Keratinocyte (primary cell): ENCODE data around the gene SLC34A3. TPM values are rescaled to one million over a fixed set of nuclear protein-coding genes. Genes with fewer than 3 reads are reported as not detected.

Experiments
- DNase-seq: peaks from one replicate; pipeline ENCODE4 v3.0.0-alpha.2; 2011; ENCODE audit warnings: low read depth, missing footprints, low spot score
- FAIRE-seq: peaks from 2 replicates; lab custom pipeline; 2011; peaks lifted over from hg19 to GRCh38; lab: Jason Lieb, UNC
- H2AFZ ChIP-seq: 2 replicates; pipeline ENCODE4 v1.6.0; 2012; ENCODE audit warnings: low read length, control low read depth, inconsistent platforms; ENCODE audit not compliant: control insufficient read depth
- H3K27ac ChIP-seq: 2 replicates; pipeline ENCODE4 v1.5.1; 2011; ENCODE audit warnings: low read length; ENCODE audit not compliant: control insufficient read depth, insufficient read depth
- H3K27me3 ChIP-seq: 3 replicates; pipeline ENCODE4 v1.6.0; 2011; ENCODE audit warnings: low read length; ENCODE audit not compliant: control insufficient read depth, insufficient read depth; ENCODE audit errors: extremely low read depth
- H3K36me3 ChIP-seq, 2 experiments: 2 replicates in 1 of 2; 3 replicates in 1 of 2; pipeline ENCODE4 v1.5.1; 2011; ENCODE audit warnings: low read length in 2 of 2, mild to moderate bottlenecking in 1 of 2; ENCODE audit not compliant: control insufficient read depth in 2 of 2, insufficient read depth in 2 of 2; ENCODE audit errors: extremely low read depth in 1 of 2
- H3K4me1 ChIP-seq: 3 replicates; pipeline ENCODE4 v1.5.1; 2011; ENCODE audit warnings: low read length; ENCODE audit not compliant: control insufficient read depth, insufficient read depth; ENCODE audit errors: extremely low read depth
- H3K4me2 ChIP-seq: 3 replicates; pipeline ENCODE4 v1.6.0; 2011; ENCODE audit warnings: low read depth, low read length; ENCODE audit not compliant: control insufficient read depth, insufficient read depth; ENCODE audit errors: extremely low read depth
- H3K4me3 ChIP-seq, 3 experiments: fragments of 200-600 bp in 1 of 3; sonication (generic) in 1 of 3; 2 replicates in 2 of 3; 3 replicates in 1 of 3; pipeline ENCODE4 v1.5.1; 2011 to 2016; ENCODE audit warnings: low read length in 3 of 3, mild to moderate bottlenecking in 3 of 3, control low read depth in 2 of 3, inconsistent platforms in 1 of 3, low read depth in 1 of 3, mixed read lengths in 1 of 3, mixed run types in 1 of 3, moderate library complexity in 1 of 3; ENCODE audit not compliant: control insufficient read depth in 2 of 3, insufficient read depth in 2 of 3; ENCODE audit errors: extremely low read depth in 1 of 3
- H3K79me2 ChIP-seq: 2 replicates; pipeline ENCODE4 v1.6.0; 2012; ENCODE audit warnings: low read length; ENCODE audit not compliant: control insufficient read depth, insufficient read depth
- H3K9ac ChIP-seq: 3 replicates; pipeline ENCODE4 v1.6.0; 2011; ENCODE audit warnings: low read length; ENCODE audit not compliant: control insufficient read depth, insufficient read depth; ENCODE audit errors: extremely low read depth
- H3K9me1 ChIP-seq: 3 replicates; pipeline ENCODE4 v1.6.0; 2011; ENCODE audit warnings: low read length; ENCODE audit not compliant: control insufficient read depth, insufficient read depth; ENCODE audit errors: extremely low read depth
- H3K9me3 ChIP-seq: 2 replicates; pipeline ENCODE4 v1.5.1; 2012; ENCODE audit warnings: low read depth, low read length; ENCODE audit not compliant: control insufficient read depth
- H4K20me1 ChIP-seq: 3 replicates; pipeline ENCODE4 v1.6.0; 2011; ENCODE audit warnings: low read length; ENCODE audit not compliant: control insufficient read depth, insufficient read depth; ENCODE audit errors: extremely low read depth
- CTCF ChIP-seq, 3 experiments: IDR thresholded peaks in 1 of 3; conservative IDR thresholded peaks in 1 of 3; optimal IDR thresholded peaks in 1 of 3; 2 replicates in 2 of 3; 3 replicates in 1 of 3; pipeline versions ENCODE3 to v1.5.1; 2011; ENCODE audit warnings: low read length in 3 of 3, mild to moderate bottlenecking in 3 of 3, moderate library complexity in 2 of 3, control low read depth in 1 of 3, inconsistent platforms in 1 of 3; ENCODE audit not compliant: insufficient read depth in 2 of 3; ENCODE audit errors: extremely low read depth in 1 of 3
- EZH2 ChIP-seq: IDR thresholded peaks from one replicate; pipeline ENCODE4 v1.6.1; 2012; ENCODE audit warnings: inconsistent platforms, mild to moderate bottlenecking, low read length, moderate library complexity
- dilution Hi-C: fragments of 300-500 bp; cut with MboI; formaldehyde crosslinking; loops from one replicate; pipeline ENCODE4 v1.7.0; 2020; ENCODE audit warnings: low sequenced_read_pairs; ENCODE audit not compliant: extremely low pct_ligation_motif_present
- polyA plus RNA-seq, 5 experiments: library from polyadenylated mRNA; depleted of rRNA in 3 of 5; stranded (reverse) in 3 of 5; stranded (forward) in 1 of 5; unstranded in 1 of 5; fragments of >200 nt; gene quantifications; 1 replicate in 1 of 5; 2 replicates in 3 of 5; 3 replicates in 1 of 5; pipeline versions ENCODE4 v1.2.1 to v1.2.3, GENCODE V29; 2011 to 2012; ENCODE audit warnings: missing spikeins in 2 of 5, low read depth in 1 of 5, low replicate concordance in 1 of 5

Gene SLC34A3
- polyA plus RNA-seq, 1 donor (not counting 4 experiments of a cell fraction or from before 2014, with no cell fraction given): not detected

- dilution Hi-C loops: no loop called here
- Histone ChIP-seq H3K79me2 (peaks cover 24% of the 10 kb centered on the region), H3K9ac (no peak overlapping the region)
Measured at GRCh38 chr9:137245450-137246421, 15.0 kb downstream of the SLC34A3 start.

GRCh38 chr9:137247135-137247915 lies 16.6 kb downstream of the SLC34A3 start:
- peaks cover 30% of the 10 kb centered on the region for H3K4me1 ChIP-seq
- no peak overlapping the region for H3K27ac ChIP-seq
- no peak for TF ChIP-seq CTCF (optimal IDR thresholded peaks at IDR 0.05 in 1 of 3, IDR thresholded peaks at IDR 0.05 in 1 of 3, conservative IDR thresholded peaks at IDR 0.05 in 1 of 3; ENCODE audit: extremely low read depth in 1 of 3, insufficient read depth in 2 of 3, low read length in 3 of 3)
- no peak for TF ChIP-seq EZH2
- no peaks in the 10 kb centered on the region for H3K9me3 ChIP-seq
- DNase-seq (no peak), FAIRE-seq (no peak)
- H3K27me3 ChIP-seq: no peaks in the 10 kb centered on the region
- H3K9me1 ChIP-seq: peaks cover 3% of the 10 kb centered on the region
- peaks cover 20% of the 10 kb centered on the region for H4K20me1 ChIP-seq
- no peak overlapping the region for H2AFZ ChIP-seq
- H3K9ac ChIP-seq: no peak overlapping the region
- peaks cover 7 to 14% of the 10 kb centered on the region in 2 experiments for H3K36me3 ChIP-seq
- no peak overlapping the region for H3K4me3 ChIP-seq
- H3K4me2 ChIP-seq: no peak overlapping the region
- dilution Hi-C loops: no loop called here
- H3K79me2 ChIP-seq: peaks cover 16% of the 10 kb centered on the region

More at GRCh38 chr9:137245450-137246421, 15.0 kb downstream of the SLC34A3 start:
- peaks cover 28% of the 10 kb centered on the region for H4K20me1 ChIP-seq
- no peak overlapping the region for H3K27ac ChIP-seq
- DNase-seq (no peak), FAIRE-seq (no peak)
- peaks cover 11 to 20% of the 10 kb centered on the region in 2 experiments for H3K36me3 ChIP-seq
- H2AFZ ChIP-seq: no peak overlapping the region
- H3K4me3 ChIP-seq: no peak overlapping the region
- no peak for TF ChIP-seq EZH2
- TF ChIP-seq CTCF (optimal IDR thresholded peaks at IDR 0.05 in 1 of 3, IDR thresholded peaks at IDR 0.05 in 1 of 3, conservative IDR thresholded peaks at IDR 0.05 in 1 of 3; ENCODE audit: extremely low read depth in 1 of 3, insufficient read depth in 2 of 3, low read length in 3 of 3): no peak
- no peaks in the 10 kb centered on the region for H3K9me3 ChIP-seq
- H3K9me1 ChIP-seq: peaks cover 3% of the 10 kb centered on the region
- peaks cover 30% of the 10 kb centered on the region for H3K4me1 ChIP-seq
- H3K4me2 ChIP-seq: no peak overlapping the region
- H3K27me3 ChIP-seq: no peaks in the 10 kb centered on the region
